AG20443 (cell line): ENCODE measurements around the gene TAC3.
"Not testable (repeated sequence)": the region's sequence is repeated elsewhere in the genome, so short reads cannot be mapped to it uniquely, and the experiment has no call there.

ENCODE experiments used
- DNase-seq: peaks from one replicate; pipeline ENCODE4 v3.0.0; 2012; ENCODE audit warnings: low spot score, mixed read lengths

Gene TAC3

DNA sequence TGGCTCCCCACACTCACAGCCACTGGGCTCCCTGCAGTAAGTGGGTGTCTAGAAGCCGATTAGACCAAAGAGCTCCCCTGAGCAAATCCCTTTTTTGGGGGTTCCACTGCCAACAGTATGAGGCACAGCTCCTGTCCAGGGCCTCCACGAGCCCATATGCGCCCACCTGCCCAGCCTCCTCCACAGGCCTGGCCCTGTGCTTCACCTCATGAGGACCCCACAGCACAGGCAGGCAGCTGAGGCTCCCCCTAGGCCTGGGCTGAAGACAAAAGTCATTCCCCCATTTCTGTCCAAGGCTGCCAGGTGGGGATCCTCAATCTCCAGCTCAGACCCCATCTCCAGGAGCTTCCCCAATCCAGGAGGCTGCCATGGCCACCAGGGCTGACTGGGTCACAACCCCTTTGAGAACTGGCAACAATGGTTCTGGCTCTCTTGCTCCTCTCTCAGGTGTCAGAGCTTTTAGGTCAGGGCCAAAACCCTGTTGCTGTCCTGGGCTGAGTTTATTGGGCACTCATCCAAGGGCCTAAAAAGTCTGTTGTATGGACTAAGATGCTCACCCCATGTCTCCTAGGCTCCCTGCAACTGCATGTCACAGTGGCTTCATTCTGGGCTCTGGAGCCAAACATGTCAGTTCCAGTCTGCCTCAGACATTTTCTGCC is 33.6 kb downstream of the TAC3 start:
- DNase-seq = not testable (repeated sequence)

DNA sequence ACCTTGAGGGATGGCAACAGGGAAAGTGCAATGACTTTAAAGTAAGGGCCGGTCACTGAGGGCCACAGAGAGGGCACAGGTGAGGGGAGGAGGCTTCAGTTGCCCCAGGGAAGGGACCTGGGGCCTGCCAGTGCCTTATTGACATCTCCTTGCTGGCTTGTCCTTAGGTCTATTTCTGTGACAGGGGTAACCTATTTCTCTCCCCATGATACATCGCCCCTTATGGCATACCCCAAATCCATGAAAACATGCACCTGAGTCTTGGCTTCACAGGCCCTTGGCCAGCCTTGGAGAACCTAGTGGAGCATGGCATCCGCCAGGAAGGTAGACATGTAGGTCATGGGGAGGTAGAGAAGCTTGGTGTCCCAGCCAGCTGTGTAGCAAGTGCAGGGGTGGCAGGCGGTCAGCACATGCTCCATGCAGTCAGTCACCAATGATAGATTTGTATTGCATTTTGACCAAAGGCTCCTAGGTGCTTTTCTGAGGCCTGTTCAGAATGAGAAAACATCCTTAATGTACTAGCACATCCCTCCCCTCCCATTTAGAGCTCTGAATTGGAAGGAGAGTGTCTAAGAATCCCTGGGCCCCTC is 35.3 kb downstream of the TAC3 start:
- no peak for DNase-seq

DNA sequence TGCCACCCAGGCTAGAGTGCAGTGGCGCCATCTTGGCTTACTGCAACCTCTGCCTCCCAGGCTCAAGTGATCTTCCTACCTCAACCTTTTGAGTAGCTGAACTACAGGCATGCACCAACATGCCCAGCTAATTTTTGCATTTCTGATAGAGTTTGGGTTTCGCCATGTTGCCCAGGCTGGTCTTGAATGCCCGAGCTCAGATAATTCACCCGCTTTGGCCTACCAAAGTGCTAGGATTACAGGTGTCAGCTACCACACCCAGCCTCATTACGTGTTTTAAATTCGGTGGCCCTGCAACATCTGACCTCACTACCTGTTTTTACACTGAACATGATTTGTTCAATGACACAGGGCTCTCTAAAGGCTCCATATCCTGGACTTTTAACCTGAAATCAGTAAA is 36.1 kb downstream of the TAC3 start:
- no peak for DNase-seq

DNA sequence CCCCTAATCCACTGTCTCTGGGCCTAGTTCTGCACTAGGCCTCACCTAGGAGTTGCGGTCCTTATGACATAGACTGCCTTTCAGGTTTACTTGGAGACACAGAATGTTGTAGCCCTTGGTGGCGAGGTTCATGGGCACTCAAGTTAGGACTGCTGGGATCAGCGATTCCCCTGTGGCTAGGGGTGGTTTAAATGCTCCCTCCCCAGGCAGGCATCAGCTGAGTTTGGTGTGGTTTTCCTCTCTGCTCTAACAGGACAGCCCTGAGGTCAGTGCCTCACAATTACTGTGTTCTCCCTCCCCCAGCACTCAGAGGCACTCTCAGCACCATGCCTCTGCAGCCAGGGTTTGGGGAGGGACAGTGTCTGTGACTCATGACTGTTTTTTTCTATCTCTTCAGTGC is 36.7 kb downstream of the TAC3 start:
- no peak for DNase-seq

DNA sequence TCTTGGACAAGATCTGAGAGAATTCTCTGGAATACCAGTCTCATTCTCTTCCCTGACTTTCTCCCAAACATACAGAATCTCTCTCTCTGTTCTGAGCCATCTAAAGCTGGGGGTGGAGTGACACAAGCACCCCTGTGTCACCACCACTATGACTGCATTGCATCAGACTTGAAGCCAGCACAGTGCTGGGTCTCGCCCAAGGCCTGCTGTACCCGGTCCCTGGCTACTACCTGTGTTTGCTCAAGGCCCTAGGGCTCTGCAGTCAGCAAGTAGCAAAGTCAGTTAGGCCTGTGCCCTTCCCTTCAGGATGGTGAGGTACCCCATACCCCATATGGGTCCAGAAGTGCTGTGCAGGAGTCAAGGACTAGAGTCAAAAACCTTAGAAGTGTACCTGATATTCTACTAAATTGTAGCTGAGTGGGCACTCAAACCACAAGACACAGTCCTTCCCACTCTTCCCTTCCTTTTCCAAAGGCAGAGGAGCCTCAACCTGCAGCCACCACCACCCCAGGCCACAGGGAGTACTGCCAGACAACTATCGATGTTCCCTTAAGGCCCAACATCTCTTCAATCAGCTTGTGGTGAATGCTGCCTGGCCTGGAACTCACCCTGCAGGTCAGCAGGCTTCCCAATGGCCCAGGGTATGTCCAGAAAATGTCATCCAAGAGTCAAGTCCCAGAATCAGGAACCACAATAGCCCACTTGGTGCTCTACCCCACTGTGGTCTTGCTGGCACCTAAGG is 37.8 kb downstream of the TAC3 start:
- no peak for DNase-seq

DNA sequence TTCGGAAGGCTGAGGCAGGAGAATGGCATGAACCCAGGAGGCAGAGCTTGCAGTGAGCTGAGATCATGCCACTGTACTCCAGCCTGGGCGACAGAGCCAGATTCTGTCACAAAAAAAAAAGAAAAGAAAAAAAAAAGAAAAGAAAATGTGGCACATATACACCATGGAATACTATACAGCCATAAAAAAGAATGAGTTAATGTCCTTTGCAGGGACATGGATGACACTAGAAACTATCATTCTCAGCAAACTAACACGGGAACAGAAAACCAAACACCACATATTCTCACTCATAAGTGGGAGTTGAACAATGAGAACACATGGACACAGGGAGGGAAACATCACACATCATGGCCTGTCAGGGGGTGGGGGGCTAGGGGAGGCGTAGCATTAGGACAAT is 39.0 kb downstream of the TAC3 start:
- DNase-seq = not testable (repeated sequence)

DNA sequence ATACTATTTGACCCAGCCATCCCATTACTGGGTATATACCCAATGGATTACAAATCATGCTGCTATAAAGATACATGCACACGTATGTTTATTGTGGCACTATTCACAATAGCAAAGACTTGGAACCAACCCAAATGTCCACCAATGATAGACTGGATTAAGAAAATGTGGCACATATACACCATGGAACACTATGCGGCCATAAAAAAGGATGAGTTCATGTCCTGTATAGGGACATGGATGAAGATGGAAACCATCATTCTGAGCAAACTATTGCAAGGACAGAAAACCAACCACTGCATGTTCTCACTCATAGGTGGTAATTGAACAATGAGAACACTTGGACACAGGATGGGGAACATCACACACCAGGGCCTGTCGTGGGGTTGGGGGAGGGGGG is 42.1 kb downstream of the TAC3 start:
- not testable (repeated sequence) for DNase-seq

DNA sequence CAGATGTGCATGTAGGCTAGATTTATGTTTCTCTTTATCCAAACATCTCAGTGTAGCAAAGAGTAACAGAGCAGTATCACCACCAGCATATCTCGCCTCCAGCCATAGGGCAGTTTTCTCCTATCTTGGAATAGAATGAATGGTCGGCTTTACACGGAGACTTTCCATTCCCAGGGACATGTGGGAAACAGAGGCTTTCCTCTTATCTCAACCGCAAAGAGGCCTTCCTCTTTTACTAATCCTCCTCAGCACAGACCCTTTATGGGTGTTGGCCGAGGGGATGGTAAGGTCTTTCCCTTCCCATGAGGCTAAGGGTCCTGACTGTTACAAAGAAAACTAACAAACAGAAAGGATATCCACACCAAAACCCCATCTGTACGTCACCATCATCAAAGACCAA is 47.4 kb downstream of the TAC3 start:
- DNase-seq = not testable (repeated sequence)

DNA sequence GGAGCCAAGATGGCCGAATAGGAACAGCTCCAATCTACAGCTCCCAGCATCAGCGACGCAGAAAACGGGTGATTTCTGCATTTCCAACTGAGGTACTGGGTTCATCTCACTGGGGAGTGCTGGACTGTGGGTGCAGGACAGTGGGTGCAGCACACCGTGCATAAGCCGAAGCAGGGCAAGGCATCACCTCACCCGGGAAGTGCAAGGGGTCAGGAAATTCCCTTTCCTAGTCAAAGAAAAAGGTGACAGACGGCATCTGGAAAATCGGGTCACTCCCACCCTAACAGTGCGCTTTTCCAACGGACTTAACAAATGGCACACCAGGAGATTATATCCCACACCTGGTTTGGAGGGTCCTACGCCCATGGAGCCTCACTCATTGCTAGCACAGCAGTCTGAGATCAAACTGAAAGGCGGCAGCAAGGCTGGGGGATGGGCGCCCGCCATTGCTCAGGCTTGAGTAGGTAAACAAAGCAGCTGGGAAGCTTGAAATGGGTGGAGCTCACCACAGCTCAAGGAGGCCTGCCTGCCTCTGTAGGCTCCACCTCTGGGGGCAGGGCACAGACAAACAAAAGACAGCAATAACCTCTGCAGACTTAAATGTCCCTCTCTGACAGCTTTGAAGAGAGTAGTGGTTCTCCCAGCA is 50.2 kb downstream of the TAC3 start:
- DNase-seq = not testable (repeated sequence)

DNA sequence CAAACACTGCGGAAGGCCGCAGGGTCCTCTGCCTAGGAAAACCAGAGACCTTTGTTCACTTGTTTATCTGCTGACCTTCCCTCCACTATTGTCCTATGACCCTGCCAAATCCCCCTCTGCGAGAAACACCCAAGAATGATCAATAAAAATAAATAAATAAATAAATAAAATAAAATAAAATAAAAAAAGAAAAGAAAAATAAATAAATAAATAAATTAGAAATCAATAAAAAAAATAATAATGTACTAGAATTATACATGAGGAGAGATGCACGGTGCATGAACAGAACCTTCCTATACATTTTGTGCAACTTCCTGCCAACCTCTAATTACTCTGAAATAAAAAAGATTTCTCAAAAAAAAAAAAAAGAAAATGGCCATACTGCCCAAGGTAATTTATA is 51.2 kb downstream of the TAC3 start:
- not testable (repeated sequence) for DNase-seq

DNA sequence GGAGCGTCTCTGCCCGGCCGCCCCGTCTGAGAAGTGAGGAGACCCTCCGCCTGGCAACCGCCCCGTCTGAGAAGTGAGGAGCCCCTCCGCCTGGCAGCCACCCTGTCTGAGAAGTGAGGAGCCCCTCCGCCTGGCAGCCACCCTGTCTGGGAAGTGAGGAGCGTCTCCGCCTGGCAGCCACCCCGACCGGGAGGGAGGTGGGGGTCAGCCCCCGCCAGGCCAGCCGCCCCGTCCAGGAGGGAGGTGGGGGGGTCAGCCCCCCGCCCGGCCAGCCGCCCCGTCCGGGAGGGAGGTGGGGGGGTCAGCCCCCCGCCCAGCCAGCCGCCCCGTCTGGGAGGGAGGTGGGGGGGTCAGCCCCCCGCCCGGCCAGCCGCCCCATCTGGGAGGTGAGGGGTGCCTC is 52.8 kb downstream of the TAC3 start:
- not testable (repeated sequence) for DNase-seq

DNA sequence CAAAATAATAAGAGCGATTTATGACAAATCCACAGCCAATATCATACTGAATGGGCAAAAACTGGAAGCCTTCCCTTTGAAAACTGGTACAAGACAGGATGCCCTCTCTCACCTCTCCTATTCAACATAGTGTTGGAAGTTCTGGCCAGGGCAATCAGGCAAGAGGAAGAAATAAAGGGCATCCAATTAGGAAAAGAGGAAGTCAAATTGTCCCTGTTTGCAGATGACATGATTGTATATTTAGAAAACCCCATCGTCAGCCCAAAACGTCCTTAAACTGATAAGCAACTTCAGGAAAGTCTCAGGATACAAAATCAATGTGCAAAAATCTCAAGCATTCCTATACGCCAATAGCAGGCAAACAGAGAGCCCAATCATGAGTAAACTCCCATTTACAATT is 54.1 kb downstream of the TAC3 start:
- not testable (repeated sequence) for DNase-seq
